GM18517 (cell line): ENCODE results near the gene PPA1.
"Not testable (repeated sequence)": the region's sequence is repeated elsewhere in the genome, so short reads cannot be mapped to it uniquely, and the experiment has no call there.

ENCODE experiments used
- ATAC-seq: cut with Tn5 transposase; IDR thresholded peaks from one replicate; pipeline ENCODE4 v1.9.1; 2021; ENCODE audit warnings: mild to moderate bottlenecking, moderate library complexity; ENCODE audit not compliant: unreplicated experiment

The PPA1 gene

DNA sequence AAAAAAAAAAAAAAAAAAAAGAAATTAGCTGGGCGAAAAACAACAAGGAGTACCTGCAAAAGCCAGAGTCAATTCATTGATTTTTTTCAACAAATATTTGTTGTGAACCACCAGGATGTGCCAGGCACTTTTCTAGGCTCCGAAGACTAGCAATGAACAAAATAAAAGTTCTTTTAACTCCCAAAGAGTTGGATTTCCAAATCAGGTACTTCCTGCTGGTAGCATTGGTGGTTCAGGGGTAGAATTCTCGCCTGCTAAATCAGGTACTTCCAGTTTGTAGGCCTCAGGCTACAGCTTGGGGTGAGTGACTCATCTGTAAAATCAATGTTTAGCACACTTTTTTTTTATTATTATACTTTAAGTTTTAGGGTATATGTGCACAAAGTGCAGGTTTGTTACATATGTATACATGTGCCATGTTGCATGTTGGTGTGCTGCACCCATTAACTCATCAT, 10.9 kb downstream of the PPA1 start:
- no peak for ATAC-seq

DNA sequence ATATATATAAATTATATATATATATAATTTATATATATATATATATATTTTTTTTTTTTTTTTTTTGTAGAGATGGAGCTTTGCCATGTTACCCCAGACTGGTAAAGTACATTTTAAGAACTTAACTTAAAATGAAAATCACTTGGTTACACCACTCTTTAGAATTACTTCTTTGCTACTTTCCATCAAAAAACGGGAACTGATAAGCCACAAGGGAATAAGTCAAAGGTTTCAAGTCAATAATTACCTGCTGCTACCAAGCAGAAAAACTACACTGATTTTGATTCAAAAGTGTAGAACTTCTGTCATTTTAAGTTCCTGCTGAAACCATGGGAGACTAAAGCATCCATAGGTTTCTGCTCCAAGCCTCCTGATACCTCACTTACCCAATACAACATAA, 12.2 kb downstream of the PPA1 start:
- ATAC-seq, result peak; percentile 10

DNA sequence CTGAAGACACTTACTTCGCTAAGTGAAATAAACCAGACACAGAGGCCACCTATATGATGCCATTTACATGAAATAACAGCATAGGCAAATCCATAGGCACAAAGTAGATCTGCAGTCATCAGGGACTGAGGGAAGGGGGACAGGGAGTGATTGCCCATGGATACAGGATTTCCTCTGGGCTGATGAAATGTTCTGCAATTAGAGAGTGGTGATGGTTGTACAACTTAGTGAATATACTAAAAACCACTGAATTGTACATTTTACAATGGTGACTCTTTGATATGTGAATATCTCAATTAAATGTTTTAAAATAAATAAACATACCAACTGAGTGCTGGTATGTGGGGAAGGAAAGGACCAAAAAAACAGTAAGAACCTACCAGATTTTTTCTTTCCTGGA, 20.4 kb downstream of the PPA1 start:
- no peak for ATAC-seq

DNA sequence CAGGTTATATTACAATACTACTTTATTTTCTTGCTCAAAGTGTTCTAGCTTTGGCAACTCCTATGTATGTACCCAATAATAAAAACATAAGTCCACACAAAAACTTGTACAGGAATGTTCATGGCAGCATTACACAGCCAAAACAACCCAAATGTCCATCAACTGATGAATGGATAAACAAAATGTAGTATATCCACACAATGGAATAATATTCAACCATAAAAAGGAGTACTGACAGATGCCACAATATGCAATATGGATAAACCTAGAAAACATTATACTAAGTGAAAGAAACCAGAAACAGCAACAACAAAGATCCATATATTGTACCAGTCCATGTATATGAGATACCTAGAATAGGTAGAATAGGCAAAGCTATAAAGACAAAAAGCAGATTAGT, 21.0 kb downstream of the PPA1 start:
- ATAC-seq, result no peak

DNA sequence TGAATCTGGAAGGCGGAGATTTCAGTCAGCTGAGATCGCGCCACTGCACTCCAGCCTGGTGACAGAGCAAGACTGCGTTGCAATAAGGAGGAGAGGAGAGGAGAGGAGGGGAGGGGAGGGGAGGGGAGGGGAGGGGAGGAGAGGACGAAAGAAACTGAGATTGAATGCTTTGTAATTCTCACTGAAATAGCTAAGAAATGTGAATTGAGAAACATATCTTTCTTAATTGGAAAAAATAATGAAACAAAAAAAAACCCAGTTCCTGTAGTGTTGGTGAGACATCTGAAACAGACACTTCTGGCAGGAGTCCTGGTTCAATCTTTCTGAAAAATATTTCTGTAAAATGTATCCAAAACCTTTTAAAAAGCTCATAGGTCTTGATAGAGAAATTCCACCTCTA, 26.5 kb downstream of the PPA1 start:
- no peak for ATAC-seq

DNA sequence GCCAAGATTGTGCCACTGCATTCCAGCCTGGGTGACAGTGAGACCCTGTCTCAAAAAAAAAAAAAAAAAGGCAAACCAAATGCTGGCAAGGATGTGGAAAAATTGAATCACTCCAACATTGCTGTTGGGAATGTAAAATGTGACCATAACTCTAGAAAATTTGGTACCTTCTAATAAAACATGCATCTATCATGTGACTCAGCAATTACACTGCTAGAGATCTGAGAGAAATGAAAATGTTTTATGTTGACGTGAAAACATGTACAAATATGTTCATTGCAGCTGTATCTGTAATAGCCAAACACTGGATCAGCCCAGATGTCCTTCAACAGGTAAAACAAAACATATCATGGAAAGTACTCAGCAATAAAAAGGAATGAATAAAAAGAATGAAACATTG, 32.1 kb downstream of the PPA1 start:
- ATAC-seq, result no peak

DNA sequence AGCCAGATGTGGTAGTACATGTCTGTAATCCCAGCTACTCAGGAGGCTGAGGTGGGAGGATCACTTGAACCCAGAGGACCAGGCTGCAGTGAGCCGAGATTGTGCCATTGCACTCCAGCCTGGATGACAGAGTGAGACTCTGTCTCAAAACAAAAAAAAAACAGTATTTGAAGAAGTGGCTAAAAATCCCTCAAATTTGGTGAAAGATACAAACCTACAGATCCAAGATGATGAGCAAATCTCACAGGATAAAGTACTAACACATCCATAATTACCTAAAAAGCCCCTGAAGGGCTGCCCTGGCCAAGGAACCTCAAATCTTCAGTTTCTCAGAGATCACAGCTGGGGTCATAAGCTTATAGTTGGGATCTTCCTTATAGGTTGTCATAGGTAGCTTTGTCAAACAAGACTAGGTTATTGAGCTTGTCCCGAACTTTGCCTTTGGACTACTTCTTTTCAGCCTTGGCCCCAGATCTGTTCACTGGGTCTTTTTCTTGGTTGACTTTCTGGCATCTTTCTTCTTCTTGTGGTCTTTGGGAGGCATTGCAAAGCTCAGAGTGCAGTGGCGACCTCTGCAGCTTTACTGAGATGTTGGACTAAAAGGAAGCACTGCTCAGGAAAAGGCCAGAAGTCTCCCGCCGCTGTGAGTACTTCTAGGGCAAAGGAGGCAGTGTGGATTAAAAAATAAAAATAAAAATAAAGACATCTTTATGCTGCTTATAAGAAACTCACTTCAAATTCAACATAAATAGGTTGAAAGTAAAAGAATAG, 34.3 kb downstream of the PPA1 start:
- no peak for ATAC-seq

DNA sequence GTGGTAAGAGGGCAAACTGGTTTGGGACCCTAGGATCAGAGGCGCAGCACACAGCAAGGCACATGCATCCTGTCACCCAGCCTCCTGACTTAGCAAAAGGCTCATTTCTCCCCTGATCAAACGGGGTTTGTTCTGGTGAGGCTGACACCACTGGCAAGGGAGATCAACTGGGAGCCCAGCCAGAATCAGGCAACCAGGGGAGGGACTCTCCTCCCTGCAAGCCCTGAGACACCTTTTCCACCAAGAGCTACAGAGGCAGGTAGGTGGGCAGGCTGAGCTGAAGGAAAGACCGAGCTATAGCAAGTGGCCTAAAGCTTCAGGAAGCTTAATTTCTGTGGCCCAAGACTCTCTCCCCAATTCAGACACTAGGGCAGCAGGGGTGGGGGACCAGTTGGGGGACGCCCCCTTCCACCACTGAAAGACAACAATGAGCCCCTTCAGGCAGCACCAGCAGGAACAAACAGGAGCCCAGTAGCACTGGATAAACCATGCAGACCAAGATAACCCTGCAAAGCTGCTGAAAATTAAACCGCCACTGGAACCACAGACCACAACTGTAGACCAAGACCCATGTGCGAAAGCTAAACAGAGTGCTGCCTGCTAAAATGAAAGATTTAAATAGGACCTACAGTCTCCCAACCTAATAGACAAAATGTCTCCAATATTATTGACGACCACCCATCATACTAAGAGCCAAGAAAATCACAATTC, 35.8 kb downstream of the PPA1 start:
- ATAC-seq, result no peak

DNA sequence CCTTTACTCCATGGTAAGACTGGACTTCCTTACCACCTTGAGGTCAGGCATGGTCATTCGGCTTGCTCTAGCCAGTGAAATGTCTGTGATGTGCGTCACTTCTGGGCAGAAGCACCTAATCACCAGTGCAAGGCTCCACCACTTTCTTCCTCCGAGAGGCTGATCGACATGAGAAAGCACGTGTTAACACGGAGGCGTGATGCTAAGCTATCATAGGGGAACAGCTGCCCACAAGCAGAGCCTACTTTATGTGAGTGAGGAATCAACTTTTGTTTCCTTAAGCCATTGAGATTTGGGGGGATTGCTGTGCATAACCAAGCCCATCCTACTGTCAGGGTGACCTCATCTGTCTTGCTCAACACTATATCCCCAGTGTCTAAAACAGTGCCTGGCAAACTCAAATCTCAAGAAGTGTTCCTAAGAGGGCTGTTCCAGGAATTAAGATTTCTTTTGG, 39.8 kb downstream of the PPA1 start:
- no peak for ATAC-seq

DNA sequence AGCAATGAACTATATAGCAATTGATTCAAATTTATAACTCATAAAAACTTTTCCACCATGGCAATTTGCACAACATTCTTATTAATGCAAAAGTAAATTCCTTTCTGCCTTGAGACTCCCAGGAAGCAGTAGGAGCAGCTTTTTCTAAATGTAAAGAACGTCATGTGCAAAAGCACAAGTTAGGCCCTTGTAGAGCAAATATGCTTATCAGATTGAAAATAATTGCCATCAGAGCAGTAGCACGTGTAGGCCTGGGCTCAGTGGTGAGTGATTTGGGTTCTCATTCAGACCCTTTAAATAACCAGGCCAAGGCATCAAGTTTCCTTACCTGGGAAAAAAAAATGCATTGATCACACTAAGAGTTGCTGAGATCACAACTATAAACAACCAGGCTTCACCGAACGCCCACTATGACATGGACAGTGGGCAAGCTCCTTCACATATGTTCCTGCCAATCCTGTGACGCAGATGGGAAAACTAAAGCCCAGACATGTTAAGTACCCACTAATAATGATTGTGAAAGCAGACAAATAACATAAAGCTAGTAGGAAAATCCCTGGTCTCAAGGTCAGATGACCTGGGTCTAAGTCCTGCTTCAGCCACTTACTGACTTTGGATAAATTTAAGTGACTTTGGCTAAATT, 40.8 kb downstream of the PPA1 start:
- ATAC-seq, result no peak

DNA sequence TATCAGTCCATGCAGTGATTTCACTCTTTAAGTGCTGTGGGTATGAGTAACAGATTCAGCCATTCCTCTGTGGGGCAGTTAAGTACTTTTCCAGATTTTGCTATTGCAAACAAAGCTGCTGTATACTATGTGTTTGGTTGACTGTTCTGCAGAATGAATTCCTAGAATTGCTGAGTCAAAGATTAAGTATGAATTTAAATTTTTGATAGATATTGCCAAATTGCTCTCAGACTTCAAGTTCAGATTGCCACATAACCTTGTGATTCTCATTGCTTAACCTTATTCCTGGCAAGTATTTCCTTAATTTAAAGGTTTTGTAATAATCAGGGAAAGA, 41.3 kb downstream of the PPA1 start:
- ATAC-seq, result no peak

DNA sequence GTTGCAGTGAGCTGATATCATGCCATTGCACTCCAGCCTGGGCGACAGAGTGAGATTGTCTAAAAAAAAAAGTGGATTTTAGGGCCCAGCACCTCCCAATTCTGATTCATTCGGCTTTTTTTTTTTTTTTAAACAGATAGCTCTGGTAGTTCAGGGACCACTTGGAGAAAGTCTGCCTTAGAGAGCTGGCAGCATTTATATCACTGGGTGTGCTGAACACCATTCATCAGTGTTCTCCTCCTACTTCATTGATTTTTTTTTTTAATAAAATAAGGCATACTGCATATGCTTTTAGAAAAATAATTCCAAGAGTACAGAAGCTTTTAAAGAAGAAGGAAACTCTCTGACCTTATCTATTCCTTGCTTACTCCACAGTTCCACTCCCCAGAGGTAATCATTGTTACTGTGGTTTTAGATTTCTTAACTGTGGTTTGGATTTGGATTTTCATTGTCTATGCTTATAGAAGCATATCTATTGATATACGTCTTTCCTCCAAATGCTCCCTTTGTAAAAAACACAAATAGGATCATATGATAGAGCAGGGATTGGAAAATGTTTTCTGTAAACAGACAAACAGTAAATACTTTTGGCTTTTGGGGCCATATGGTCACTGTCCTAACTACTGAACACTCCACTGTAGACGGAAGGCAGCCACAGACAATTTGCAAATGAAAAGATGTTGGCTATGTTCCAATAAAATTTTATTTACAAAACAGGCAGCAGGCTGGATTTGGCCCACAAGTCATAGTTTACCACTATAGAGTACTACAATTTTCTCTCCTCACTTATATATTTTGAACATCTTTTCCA, 41.9 kb downstream of the PPA1 start:
- no peak for ATAC-seq

DNA sequence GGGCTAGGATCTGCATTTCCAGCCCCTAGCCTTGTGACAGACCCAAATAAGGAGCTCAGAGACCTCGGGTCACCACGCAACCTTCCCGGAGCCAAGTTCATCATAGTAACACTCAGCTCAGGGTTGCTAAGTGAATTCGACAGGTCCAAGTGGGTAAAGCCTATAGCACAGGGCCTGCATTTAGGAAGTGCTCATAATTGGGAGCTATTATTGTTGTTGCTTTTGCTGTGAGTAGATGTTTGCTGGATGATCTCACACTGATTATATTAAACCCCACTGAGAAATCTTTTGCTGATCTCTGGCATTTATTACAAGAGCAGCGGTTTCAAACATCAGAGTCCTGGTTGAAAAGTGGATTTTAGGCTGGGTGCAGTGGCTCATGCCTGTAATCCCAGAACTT, 42.6 kb downstream of the PPA1 start:
- no peak for ATAC-seq

DNA sequence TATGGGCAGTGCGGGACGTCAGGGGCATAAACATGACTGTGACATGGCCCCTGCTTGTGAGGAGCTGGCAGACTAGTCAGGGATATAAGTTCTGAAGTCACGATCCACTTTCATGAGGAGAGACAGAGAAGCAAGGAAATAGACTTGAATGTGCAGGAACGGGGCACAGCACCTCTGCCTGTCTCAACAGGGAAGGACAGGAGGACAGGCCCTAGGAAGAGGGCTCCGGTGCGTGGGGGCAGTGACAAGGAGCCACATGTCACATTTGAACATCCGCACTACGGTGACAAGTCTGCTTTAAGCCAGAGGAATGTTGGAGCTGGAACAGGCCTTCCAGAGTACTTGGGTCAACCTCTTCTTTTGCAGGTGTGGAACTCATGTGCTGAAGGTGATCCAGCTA, 43.1 kb downstream of the PPA1 start:
- no peak for ATAC-seq

DNA sequence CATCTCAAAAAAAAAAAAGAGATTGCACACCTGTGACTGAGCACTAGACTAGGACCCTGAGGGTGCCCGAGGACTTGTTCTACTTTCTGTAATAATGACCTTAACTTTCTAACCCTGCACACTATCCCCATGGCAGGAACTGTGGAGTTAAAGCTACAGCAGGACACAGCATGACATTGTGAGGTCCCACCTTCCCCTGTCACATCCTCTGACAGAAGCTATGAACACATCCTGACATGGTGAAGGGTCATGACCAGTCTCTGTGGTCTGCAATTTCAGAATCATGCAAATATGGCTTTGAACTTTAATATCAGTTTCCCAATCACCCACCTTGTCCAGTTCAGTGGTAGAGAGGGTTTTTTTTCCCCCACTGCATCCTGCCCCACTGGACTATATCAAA, 44.5 kb downstream of the PPA1 start:
- no peak for ATAC-seq

DNA sequence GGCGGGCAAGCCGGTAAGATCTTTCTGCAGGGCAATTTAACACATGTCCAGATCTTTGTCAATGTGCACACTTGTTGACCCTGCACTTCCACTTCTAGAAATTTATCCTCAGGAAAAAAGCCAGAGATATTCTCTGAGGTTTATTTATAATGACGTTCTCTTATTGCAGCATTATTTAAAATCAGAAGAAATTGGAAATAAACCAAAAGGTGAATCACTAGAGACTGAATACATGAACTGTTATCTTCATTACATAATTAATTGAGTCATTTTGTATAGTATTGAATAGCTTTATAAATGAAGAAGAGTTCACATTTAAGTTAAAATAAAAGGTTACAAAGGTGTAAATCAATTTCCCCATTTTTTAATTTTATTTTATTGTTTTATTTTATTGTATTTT, 46.7 kb downstream of the PPA1 start:
- no peak for ATAC-seq

DNA sequence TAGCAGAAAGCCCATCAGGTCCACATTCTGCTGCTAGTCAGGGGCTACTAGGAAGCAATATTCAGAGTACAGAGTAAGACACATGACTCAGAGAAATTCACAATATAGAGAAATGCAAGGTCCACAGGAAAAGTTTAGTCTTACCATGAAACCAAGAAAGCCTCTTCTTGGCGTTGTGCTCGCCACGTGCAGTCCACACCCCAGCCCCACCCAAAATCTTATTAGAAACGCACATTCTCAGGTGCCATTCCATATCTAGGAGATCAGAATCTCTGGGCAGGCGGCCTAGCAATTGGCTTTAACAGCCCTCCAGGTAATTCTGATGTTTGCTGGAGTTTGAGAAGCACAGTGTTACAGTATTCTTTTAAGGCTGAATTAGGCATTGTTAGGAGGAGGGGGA, 47.1 kb downstream of the PPA1 start:
- ATAC-seq, result no peak

DNA sequence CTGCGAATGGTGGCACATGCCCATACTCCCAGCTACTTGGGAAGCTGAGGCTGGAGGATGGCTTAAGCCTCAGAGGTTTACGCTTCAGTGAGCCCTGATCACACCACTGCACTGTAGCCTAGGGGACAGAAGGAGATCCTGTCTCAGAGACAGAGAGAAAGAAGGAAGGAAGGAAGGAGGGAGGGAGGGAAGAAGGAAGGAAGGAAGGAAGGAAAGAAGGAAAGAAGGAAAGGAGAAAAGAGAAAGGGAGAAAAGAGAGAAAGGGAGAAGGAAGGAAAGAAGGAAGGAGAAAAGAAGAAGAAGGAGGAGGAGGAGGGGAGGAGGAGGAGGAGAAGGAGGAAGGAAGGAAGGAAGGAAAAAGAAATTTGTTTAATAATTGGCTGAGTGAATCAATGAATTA, 49.9 kb downstream of the PPA1 start:
- no peak for ATAC-seq

DNA sequence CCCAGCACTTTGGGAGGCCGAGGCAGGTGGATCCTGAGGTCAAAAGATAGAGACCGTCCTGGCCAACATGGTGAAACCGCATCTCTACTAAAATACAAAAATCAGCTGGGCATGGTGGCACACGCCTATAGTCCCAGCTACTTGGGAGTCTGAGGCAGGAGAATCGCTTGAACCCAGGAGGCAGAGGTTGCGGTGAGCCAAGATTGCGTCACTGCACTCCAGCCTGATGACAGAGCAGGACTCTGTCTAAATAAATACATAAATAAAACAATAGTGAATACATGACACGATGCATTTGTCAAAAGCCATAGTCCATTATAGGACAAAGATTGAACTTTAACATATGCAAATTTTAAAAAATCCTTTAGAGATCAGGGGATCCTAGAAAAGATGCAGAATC, 54.0 kb downstream of the PPA1 start:
- ATAC-seq, result not testable (repeated sequence)

DNA sequence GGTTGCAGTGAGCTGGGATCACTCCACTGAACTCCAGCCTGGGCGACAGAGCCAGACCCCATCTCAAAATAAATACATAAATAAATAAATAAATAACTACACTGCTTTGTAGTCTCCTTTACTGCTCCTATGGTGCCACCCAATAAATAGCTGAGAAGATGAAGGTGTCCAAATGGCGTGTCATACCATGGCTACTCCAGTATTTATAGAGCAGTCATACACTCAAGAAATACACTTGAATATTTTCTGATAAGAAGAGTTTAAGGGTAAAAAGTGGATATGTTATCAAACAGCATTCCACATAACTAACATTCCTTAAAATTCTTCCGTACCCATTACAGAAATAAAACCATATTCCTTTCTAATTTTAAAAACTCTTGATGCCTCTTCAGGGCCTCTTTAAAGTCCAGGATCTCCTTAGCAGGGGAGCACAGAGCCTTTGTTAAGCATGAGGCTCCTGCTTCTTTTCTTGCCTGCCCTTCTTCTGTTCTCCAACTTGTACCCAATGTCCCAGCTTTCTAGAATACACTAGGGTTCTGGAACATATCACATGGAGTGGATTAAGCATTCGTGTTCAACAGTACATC, 55.0 kb downstream of the PPA1 start:
- ATAC-seq, result no peak

DNA sequence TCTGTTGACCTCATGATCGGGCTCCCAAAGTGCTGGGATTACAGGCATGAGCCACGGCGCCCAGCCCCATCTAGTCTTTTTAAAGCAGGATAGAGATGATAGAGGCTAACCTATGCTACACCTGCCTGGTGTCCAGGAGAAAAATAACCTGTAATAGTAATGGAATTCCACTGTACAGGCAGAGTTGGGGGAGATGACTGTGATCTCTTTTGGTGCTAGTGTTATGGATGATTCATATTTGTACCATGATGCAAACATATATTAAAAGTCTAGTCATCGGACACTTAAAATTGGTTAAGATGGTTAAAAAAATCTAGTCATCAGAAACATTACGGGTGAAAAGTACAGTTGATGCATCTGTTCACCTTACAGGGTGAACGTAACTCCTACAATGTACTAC, 56.8 kb downstream of the PPA1 start:
- ATAC-seq, result no peak
